Mesothelial cell of epicardium (in vitro differentiated cells): ENCODE data around the gene HPDL. TPM values are rescaled to one million over a fixed set of nuclear protein-coding genes. Genes with fewer than 3 reads are reported as not detected.

Source experiments
- DNase-seq, 2 experiments: peaks; one replicate each; pipeline ENCODE4 v3.0.0; 2021; ENCODE audit warnings: low spot score in 2 of 2; ENCODE audit not compliant: unreplicated experiment in 2 of 2
- H3K27ac Mint-ChIP-seq: 2 replicates; pipeline ENCODE4 v1.8.0; 2021; ENCODE audit warnings: mixed read lengths
- H3K27me3 Mint-ChIP-seq: 2 replicates; pipeline ENCODE4 v1.8.0; 2021; ENCODE audit warnings: low read depth, mixed read lengths
- H3K36me3 Mint-ChIP-seq: 2 replicates; pipeline ENCODE4 v1.8.0; 2021; ENCODE audit warnings: mixed read lengths
- H3K4me1 Mint-ChIP-seq: 2 replicates; pipeline ENCODE4 v1.8.0; 2021; ENCODE audit warnings: mixed read lengths
- H3K4me3 Mint-ChIP-seq: 2 replicates; pipeline ENCODE4 v1.8.0; 2021; ENCODE audit warnings: mild to moderate bottlenecking, moderate library complexity, mixed read lengths
- H3K9me3 Mint-ChIP-seq: 2 replicates; pipeline ENCODE4 v1.8.0; 2021; ENCODE audit warnings: mixed read lengths
- CTCF ChIP-seq: fragments of 200-600 bp; sonication (generic); IDR thresholded peaks from one replicate; pipeline ENCODE4 v1.5.0; 2021; ENCODE audit warnings: antibody characterized with exemption; ENCODE audit not compliant: unreplicated experiment
- total RNA-seq: library from RNA; stranded (reverse); gene quantifications from 3 replicates; pipeline ENCODE4 v1.2.1, GENCODE V29; 2021

The HPDL gene
- total RNA-seq, 1 donor from 2014 or later: 2.1 TPM

DNA sequence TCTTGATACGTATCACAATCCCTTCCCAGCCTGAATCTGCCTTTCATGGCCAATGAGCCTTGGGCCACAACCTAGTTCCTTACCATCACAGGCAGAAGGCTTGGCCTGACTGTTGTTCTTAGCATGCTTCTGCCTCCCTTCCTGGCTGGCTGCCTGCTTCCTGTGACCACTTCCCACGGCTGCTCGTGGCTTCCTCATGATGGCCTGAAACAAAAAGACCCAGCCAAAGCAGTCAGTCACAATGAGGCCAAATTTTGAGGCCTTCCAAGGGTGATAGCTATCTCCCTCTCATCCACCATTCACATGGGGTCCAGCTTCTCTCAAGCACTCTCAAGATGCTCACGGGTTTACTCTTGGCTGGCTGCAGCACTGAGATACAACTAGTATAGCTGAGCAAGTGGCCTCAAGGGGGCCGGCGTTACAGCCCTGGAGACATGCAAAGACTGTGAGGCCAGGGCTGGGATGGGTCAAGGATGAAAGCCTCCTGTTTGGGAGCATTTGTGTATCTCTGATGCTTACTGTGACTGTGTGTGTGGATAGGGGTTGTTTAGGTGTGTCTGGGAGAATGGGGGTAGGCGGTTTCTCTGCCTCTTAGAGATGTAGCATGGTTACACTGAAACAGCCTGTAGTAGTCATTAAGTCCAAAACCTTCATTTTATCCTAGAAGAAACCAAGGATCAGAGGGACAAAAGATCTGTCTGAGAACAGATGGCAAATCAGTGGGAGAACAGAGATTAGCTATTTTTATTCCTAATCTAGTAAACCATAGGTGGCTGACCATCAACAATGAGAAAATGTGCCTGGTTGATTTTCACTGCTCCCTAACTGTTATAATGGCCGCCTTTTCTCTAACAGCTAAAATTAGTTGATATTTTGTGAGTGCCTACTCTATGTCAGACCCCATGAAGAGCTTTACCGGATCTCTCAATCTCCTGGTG, 7.9 kb downstream of the HPDL start:
- H3K27ac Mint-ChIP-seq: no peak overlapping the region
- DNase-seq: no peak

GRCh38 chr1:45335855-45336324, 9.2 kb downstream of the HPDL start:
- TF ChIP-seq CTCF: no peak
- Mint-ChIP-seq H3K27me3 (no peaks in the 10 kb centered on the region), H3K36me3 (peaks cover 4% of the 10 kb centered on the region), H3K4me1 (peaks cover 17% of the 10 kb centered on the region), H3K27ac (no peak overlapping the region), H3K9me3 (no peaks in the 10 kb centered on the region), H3K4me3 (no peak overlapping the region)
- DNase-seq: no peak

More for the DNA sequence above, 7.9 kb downstream of the HPDL start:
- no peak for TF ChIP-seq CTCF
- H3K36me3 Mint-ChIP-seq: peaks cover 7% of the 10 kb centered on the region
- H3K4me1 Mint-ChIP-seq: peaks cover 9% of the 10 kb centered on the region
- H3K4me3 Mint-ChIP-seq: no peak overlapping the region
- no peaks in the 10 kb centered on the region for H3K27me3 Mint-ChIP-seq
- no peaks in the 10 kb centered on the region for H3K9me3 Mint-ChIP-seq

- H3K36me3 Mint-ChIP-seq: peaks cover 4% of the 10 kb centered on the region
- no peaks in the 10 kb centered on the region for H3K9me3 Mint-ChIP-seq
- peak overlapping the region; percentile 23 for H3K4me3 Mint-ChIP-seq
These were observed 11.1 kb downstream of the HPDL start for GRCh38 chr1:45337630-45338325.

GRCh38 chr1:45339789-45340558, 13.3 kb downstream of the HPDL start, which contains the start of the genes MUTYH and TOE1:
MUTYH (minus strand) TSS chr1:45340440; CDS start chr1:45334505, 5,935 bp downstream.
TOE1 (plus strand) TSS chr1:45340170; CDS start chr1:45340253, 83 bp downstream.
- Mint-ChIP-seq H3K27ac (peak within 1 kb of the TSS; percentile 93), H3K4me3 (peak within 1 kb of the TSS; percentile 90), H3K27me3 (no peaks in the 10 kb centered on the region), H3K36me3 (peaks cover 11% of the 10 kb centered on the region), H3K4me1 (peaks cover 22% of the 10 kb centered on the region), H3K9me3 (no peaks in the 10 kb centered on the region)
- DNase-seq: peak; percentile 77 to 88
- no peak for TF ChIP-seq CTCF

More at GRCh38 chr1:45337630-45338325, 11.1 kb downstream of the HPDL start:
- no peak for DNase-seq
- Mint-ChIP-seq H3K27ac (no peak overlapping the region), H3K4me1 (peaks cover 22% of the 10 kb centered on the region), H3K27me3 (no peaks in the 10 kb centered on the region)
- no peak for TF ChIP-seq CTCF

DNA sequence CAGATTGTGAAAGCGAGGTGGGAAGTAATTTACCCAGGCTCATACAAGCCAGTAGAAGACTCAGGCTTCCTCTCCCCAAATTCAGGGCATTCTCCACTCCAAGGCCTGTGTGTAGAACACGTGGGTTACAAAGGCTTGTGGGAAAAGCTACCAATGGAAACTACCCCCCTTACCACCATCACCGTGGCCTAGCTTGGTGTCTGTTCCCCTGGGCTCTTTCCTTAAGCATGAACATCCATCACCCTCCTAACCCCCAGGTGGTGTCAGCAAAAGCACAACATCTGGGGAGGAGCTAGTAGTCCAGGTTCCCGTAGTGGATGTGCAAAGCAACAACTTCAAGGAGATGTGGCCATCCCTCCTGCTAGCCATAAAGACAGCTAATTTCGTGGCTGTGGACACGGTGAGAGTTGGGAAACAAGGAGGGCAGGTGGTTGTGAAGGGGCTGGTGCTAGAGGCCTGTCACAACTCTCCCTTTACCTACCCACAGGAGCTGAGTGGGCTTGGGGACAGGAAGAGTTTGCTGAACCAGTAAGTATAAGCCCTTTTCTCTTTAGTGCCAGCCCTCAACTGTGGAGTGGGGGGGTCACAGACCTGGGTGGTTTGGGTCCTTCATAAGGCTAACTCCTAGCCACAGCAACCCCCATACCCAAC, 14.2 kb downstream of the HPDL start:
- Mint-ChIP-seq H3K4me1 (peaks cover 22% of the 10 kb centered on the region), H3K4me3 (peak overlapping the region; percentile 90)

More for the DNA sequence above, 14.2 kb downstream of the HPDL start:
- Mint-ChIP-seq H3K27ac (peak overlapping the region; percentile 93), H3K36me3 (peaks cover 16% of the 10 kb centered on the region), H3K27me3 (no peaks in the 10 kb centered on the region), H3K9me3 (no peaks in the 10 kb centered on the region)
- TF ChIP-seq CTCF: no peak
- DNase-seq: no peak
